Immature natural killer cell (primary cell): ENCODE results near the gene TMEM37. TPM values are rescaled to one million over a fixed set of nuclear protein-coding genes. Genes with fewer than 3 reads are reported as not detected.

ENCODE experiments used
- DNase-seq, 3 donors: peaks; one replicate each; pipeline ENCODE4 v3.0.0; 2022; ENCODE audit warnings: mixed read lengths in 1 of 3
- H3K27ac Mint-ChIP-seq, 6 donors: one replicate each; pipeline ENCODE4 v1.8.0; 2020; ENCODE audit warnings: mixed read lengths in 6 of 6, mild to moderate bottlenecking in 5 of 6, inconsistent platforms in 4 of 6, moderate library complexity in 3 of 6
- H3K27me3 Mint-ChIP-seq, 3 donors: one replicate each; pipeline ENCODE4 v1.8.0; 2020 to 2021; ENCODE audit warnings: low read depth in 3 of 3, mild to moderate bottlenecking in 3 of 3, mixed read lengths in 3 of 3, moderate library complexity in 3 of 3, inconsistent platforms in 1 of 3
- H3K36me3 Mint-ChIP-seq, 3 donors: one replicate each; pipeline ENCODE4 v1.8.0; 2020; ENCODE audit warnings: mixed read lengths in 3 of 3, inconsistent platforms in 2 of 3, mild to moderate bottlenecking in 2 of 3
- H3K4me1 Mint-ChIP-seq, 2 donors: one replicate each; pipeline ENCODE4 v1.8.0; 2020; ENCODE audit warnings: inconsistent platforms in 2 of 2, mild to moderate bottlenecking in 2 of 2, mixed read lengths in 2 of 2, moderate library complexity in 1 of 2
- H3K4me3 Mint-ChIP-seq, 5 donors: one replicate each; pipeline ENCODE4 v1.8.0; 2020; ENCODE audit warnings: mild to moderate bottlenecking in 5 of 5, mixed read lengths in 5 of 5, inconsistent platforms in 3 of 5, moderate library complexity in 3 of 5
- H3K9me3 Mint-ChIP-seq, 6 donors: one replicate each; pipeline ENCODE4 v1.8.0; 2020; ENCODE audit warnings: mild to moderate bottlenecking in 6 of 6, mixed read lengths in 6 of 6, inconsistent platforms in 4 of 6, moderate library complexity in 3 of 6
- polyA plus RNA-seq, 3 donors: library from polyadenylated mRNA; unstranded; fragments of 300-500 nt; fragmentation: Illumina TruSeq; gene quantifications; one replicate each; pipeline ENCODE4 v1.2.3, GENCODE V29; 2021

TMEM37 gene
- polyA plus RNA-seq, 3 donors from 2014 or later: not detected

GRCh38 chr2:119466373-119466772 lies 34.7 kb downstream of the TMEM37 start:
- Mint-ChIP-seq H3K4me1 (no peaks in the 10 kb centered on the region), H3K27me3 (peaks cover 0 to 2% (median 2%) of the 10 kb centered on the region in 3 donors), H3K36me3 (no peaks in the 10 kb centered on the region), H3K27ac (no peak overlapping the region), H3K9me3 (no peaks in the 10 kb centered on the region), H3K4me3 (no peak overlapping the region)
- no peak for DNase-seq

- Mint-ChIP-seq H3K4me1 (no peaks in the 10 kb centered on the region), H3K36me3 (no peaks in the 10 kb centered on the region), H3K9me3 (no peaks in the 10 kb centered on the region), H3K27ac (no peak overlapping the region), H3K27me3 (peaks cover 2 to 3% (median 2%) of the 10 kb centered on the region in 3 donors), H3K4me3 (no peak overlapping the region)
- DNase-seq: no peak
Measured at GRCh38 chr2:119468154-119468955, 36.7 kb downstream of the TMEM37 start.

GRCh38 chr2:119469131-119469530 lies 37.5 kb downstream of the TMEM37 start:
- no peak overlapping the region for H3K4me3 Mint-ChIP-seq
- H3K36me3 Mint-ChIP-seq: no peaks in the 10 kb centered on the region
- no peaks in the 10 kb centered on the region for H3K4me1 Mint-ChIP-seq
- H3K27ac Mint-ChIP-seq: no peak overlapping the region
- H3K9me3 Mint-ChIP-seq: no peaks in the 10 kb centered on the region
- no peak for DNase-seq
- H3K27me3 Mint-ChIP-seq: peaks cover 2 to 3% (median 2%) of the 10 kb centered on the region in 3 donors

GRCh38 chr2:119469661-119470297 lies 38.1 kb downstream of the TMEM37 start:
- no peak overlapping the region for H3K4me3 Mint-ChIP-seq
- H3K27me3 Mint-ChIP-seq: peaks cover 0 to 3% (median 2%) of the 10 kb centered on the region in 3 donors
- no peaks in the 10 kb centered on the region for H3K9me3 Mint-ChIP-seq
- no peaks in the 10 kb centered on the region for H3K36me3 Mint-ChIP-seq
- no peaks in the 10 kb centered on the region for H3K4me1 Mint-ChIP-seq
- H3K27ac Mint-ChIP-seq: no peak overlapping the region
- DNase-seq: no peak

GRCh38 chr2:119472749-119473148 lies 41.1 kb downstream of the TMEM37 start:
- Mint-ChIP-seq H3K4me1 (peaks cover 0 to 2% of the 10 kb centered on the region in 2 donors), H3K9me3 (no peaks in the 10 kb centered on the region), H3K36me3 (no peaks in the 10 kb centered on the region), H3K27me3 (peaks cover 0 to 6% (median 2%) of the 10 kb centered on the region in 3 donors), H3K27ac (no peak overlapping the region), H3K4me3 (no peak overlapping the region)
- no peak for DNase-seq

GRCh38 chr2:119473621-119474370 lies 42.1 kb downstream of the TMEM37 start:
- no peak for DNase-seq
- H3K4me3 Mint-ChIP-seq: no peak overlapping the region
- peaks cover 0 to 2% of the 10 kb centered on the region in 2 donors for H3K4me1 Mint-ChIP-seq
- H3K27me3 Mint-ChIP-seq: peaks cover 0 to 6% (median 2%) of the 10 kb centered on the region in 3 donors
- H3K36me3 Mint-ChIP-seq: no peaks in the 10 kb centered on the region
- H3K9me3 Mint-ChIP-seq: no peaks in the 10 kb centered on the region
- H3K27ac Mint-ChIP-seq: no peak overlapping the region

- Mint-ChIP-seq H3K27ac (no peak overlapping the region), H3K9me3 (no peaks in the 10 kb centered on the region), H3K36me3 (no peaks in the 10 kb centered on the region), H3K27me3 (peaks cover 0 to 6% (median 2%) of the 10 kb centered on the region in 3 donors), H3K4me1 (peaks cover 0 to 2% of the 10 kb centered on the region in 2 donors), H3K4me3 (no peak overlapping the region)
- no peak for DNase-seq
Measured at GRCh38 chr2:119474371-119475224, 42.9 kb downstream of the TMEM37 start.

- DNase-seq: no peak
- Mint-ChIP-seq H3K27ac (no peak overlapping the region), H3K4me3 (no peak overlapping the region), H3K36me3 (no peaks in the 10 kb centered on the region), H3K27me3 (peaks cover 0 to 6% (median 0%) of the 10 kb centered on the region in 3 donors), H3K9me3 (no peaks in the 10 kb centered on the region), H3K4me1 (peaks cover 0 to 2% of the 10 kb centered on the region in 2 donors)
Measured at GRCh38 chr2:119475225-119475856, 43.7 kb downstream of the TMEM37 start.

- no peak for DNase-seq
- Mint-ChIP-seq H3K27ac (no peak overlapping the region), H3K4me1 (peaks cover 0 to 2% of the 10 kb centered on the region in 2 donors), H3K36me3 (no peaks in the 10 kb centered on the region), H3K9me3 (no peaks in the 10 kb centered on the region), H3K27me3 (peaks cover 0 to 6% (median 0%) of the 10 kb centered on the region in 3 donors), H3K4me3 (no peak overlapping the region)
Measured at GRCh38 chr2:119475857-119476244, 44.2 kb downstream of the TMEM37 start.

GRCh38 chr2:119476301-119477112 lies 44.9 kb downstream of the TMEM37 start:
- DNase-seq: peak; percentile 6 to 34 (median 23)
- peaks cover 0 to 6% (median 0%) of the 10 kb centered on the region in 3 donors for H3K27me3 Mint-ChIP-seq
- H3K27ac Mint-ChIP-seq: no peak overlapping the region
- H3K36me3 Mint-ChIP-seq: no peaks in the 10 kb centered on the region
- H3K4me3 Mint-ChIP-seq: no peak overlapping the region
- H3K9me3 Mint-ChIP-seq: no peaks in the 10 kb centered on the region
- peaks cover 0 to 2% of the 10 kb centered on the region in 2 donors for H3K4me1 Mint-ChIP-seq

GRCh38 chr2:119477113-119477505 lies 45.5 kb downstream of the TMEM37 start:
- no peaks in the 10 kb centered on the region for H3K9me3 Mint-ChIP-seq
- H3K27ac Mint-ChIP-seq: no peak overlapping the region
- peaks cover 0 to 6% (median 0%) of the 10 kb centered on the region in 3 donors for H3K27me3 Mint-ChIP-seq
- peaks cover 0 to 2% of the 10 kb centered on the region in 2 donors for H3K4me1 Mint-ChIP-seq
- DNase-seq: no peak
- H3K4me3 Mint-ChIP-seq: no peak overlapping the region
- no peaks in the 10 kb centered on the region for H3K36me3 Mint-ChIP-seq

GRCh38 chr2:119478188-119478977 lies 46.7 kb downstream of the TMEM37 start:
- H3K9me3 Mint-ChIP-seq: no peaks in the 10 kb centered on the region
- H3K27ac Mint-ChIP-seq: peak overlapping the region in 1 of 6 donors; percentile 9
- H3K4me1 Mint-ChIP-seq: peaks cover 0 to 2% of the 10 kb centered on the region in 2 donors
- DNase-seq: no peak
- H3K36me3 Mint-ChIP-seq: no peaks in the 10 kb centered on the region
- no peak overlapping the region for H3K4me3 Mint-ChIP-seq
- H3K27me3 Mint-ChIP-seq: peaks cover 0 to 4% (median 0%) of the 10 kb centered on the region in 3 donors
